ENCODE results near the gene CREG2. TPM values are rescaled to one million over a fixed set of nuclear protein-coding genes. Genes with fewer than 3 reads are reported as not detected.

Gene CREG2, protein sequence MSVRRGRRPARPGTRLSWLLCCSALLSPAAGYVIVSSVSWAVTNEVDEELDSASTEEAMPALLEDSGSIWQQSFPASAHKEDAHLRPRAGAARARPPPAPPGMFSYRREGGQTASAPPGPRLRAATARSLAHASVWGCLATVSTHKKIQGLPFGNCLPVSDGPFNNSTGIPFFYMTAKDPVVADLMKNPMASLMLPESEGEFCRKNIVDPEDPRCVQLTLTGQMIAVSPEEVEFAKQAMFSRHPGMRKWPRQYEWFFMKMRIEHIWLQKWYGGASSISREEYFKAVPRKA
- total RNA-seq = under 1 TPM in 1 of 5 donors, not detected in 4; 0.37 TPM
- under 1 TPM in 1 of 3 donors, not detected in 2; 0.05 TPM for polyA plus RNA-seq
- long read RNA-seq, donor 1 = 0 reads
- long read RNA-seq, donor 2, full-length matches to known transcripts = 2 of 2 reads
- long read RNA-seq, donor 2, partial matches to known transcripts = 0 of 2 reads
- long read RNA-seq, donor 2, other reads (novel, unspliced or antisense) = 0 of 2 reads
- long read RNA-seq, donor 3 = 0 reads
- long read RNA-seq, donor 4 = 0 reads
- long read RNA-seq, donor 5 = 0 reads
- long read RNA-seq, donor 6 = 0 reads
- long read RNA-seq, donor 7, partial matches to known transcripts = 0 of 1 reads
- long read RNA-seq, donor 7, other reads (novel, unspliced or antisense) = 0 of 1 reads
- long read RNA-seq, donor 8 = 0 reads
- long read RNA-seq, donor 9 = 0 reads
- long read RNA-seq, donor 10 = 0 reads

DNA sequence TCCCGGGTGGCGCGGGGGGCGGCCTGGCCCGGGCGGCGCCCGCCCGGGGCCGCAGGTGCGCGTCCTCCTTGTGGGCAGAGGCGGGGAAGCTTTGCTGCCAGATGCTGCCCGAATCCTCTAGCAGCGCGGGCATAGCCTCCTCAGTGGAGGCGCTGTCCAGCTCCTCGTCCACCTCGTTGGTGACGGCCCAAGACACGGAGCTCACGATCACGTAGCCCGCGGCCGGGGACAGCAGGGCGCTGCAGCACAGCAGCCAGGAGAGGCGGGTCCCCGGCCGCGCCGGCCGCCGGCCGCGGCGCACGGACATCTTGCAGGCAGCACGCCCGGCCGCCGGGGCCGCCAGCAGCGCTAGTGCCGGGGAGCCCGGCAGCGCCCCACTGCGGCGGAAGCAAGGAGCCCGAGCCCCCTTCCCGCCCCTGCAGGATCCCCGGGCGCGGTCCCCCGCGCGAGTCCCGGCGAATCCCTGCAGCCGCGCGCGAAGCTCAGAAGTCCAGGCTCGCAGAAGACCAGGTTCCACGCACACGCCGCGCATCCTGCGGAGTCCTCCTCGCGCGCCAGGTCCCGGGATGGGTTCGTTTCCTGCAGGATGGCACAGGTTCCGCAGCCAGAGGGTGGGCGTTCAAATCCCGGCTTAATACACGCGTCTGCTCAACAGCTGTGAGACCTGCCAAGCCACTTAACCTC lies at the start of gene CREG2:
CREG2 (minus strand) TSS at position 353 of the 684 bp plus-strand sequence; CDS start at position 307, 46 bp downstream.
- Histone ChIP-seq H3K36me3 (no peaks in the 10 kb centered on the region), H3K27ac (no peak within 1 kb of the TSS), H3K27me3 (peaks cover 0 to 73% (median 39%) of the 10 kb centered on the region in 3 donors), H3K9me3 (no peaks in the 10 kb centered on the region), H3K4me3 (peak within 1 kb of the TSS; percentile 45 to 63 (median 54)), H3K4me1 (peaks cover 10 to 23% (median 18%) of the 10 kb centered on the region in 4 donors)
- intact Hi-C loops (cut with DNase I; ENCODE audit: low total_unique reads) = no loop called here
- WGBS, 5 donors = 1% methylated on average over 19 to 79 of the region's 79 CpGs
- TF ChIP-seq POLR2A (IDR thresholded peaks at IDR 0.05) (no peak), EP300 (IDR thresholded peaks at IDR 0.05) (no peak), POLR2AphosphoS5 (IDR thresholded peaks at IDR 0.05) (no peak)
- TF ChIP-seq, protein P1, sequence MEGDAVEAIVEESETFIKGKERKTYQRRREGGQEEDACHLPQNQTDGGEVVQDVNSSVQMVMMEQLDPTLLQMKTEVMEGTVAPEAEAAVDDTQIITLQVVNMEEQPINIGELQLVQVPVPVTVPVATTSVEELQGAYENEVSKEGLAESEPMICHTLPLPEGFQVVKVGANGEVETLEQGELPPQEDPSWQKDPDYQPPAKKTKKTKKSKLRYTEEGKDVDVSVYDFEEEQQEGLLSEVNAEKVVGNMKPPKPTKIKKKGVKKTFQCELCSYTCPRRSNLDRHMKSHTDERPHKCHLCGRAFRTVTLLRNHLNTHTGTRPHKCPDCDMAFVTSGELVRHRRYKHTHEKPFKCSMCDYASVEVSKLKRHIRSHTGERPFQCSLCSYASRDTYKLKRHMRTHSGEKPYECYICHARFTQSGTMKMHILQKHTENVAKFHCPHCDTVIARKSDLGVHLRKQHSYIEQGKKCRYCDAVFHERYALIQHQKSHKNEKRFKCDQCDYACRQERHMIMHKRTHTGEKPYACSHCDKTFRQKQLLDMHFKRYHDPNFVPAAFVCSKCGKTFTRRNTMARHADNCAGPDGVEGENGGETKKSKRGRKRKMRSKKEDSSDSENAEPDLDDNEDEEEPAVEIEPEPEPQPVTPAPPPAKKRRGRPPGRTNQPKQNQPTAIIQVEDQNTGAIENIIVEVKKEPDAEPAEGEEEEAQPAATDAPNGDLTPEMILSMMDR (IDR thresholded peaks at IDR 0.05) = peak in 4 of 7 experiments; percentile 16 to 45 (median 28)
- DNase-seq = peak; percentile 75 to 90

DNA sequence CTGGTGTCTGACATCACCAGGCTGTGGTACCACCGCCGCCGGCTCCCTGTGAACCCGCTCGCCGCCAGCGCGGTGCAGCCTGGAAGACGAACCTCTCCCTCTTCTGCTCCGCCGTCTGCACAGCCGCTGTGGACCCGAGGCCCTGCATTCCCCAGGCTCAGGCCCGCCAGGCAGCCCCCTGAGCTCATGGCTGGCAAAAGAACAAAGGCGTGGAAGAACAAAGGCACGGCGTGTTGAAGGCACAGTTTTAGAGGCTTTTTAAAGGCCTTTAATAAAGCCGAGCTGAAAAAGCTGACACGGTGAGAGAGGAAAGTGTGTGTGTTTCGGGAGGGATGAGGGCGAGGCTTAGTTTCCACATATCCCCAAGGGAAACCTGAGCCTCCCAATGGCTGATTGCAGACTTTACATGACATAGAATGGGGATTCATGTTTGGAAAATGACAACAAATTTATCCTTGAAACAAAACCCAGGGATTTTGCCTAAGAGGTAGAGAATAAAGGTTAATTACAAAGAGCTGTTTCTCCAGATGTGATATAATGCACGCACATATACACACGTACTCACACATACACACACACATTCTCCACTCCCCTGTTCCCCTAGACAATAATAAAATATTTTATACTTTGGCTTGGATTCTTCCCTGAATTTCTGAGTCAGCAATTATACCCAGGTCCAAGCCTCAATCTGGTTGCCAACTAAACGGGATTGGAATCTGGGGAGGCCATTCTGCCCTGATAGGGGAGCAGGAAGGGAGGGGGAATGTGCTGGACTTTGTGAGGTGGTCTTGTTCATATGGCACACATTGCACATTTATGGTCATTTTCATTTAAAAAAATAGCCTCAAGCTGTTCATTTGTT lies 47.9 kb upstream of the CREG2 start:
- H3K27ac ChIP-seq = no peak overlapping the region
- WGBS, 5 donors = 48 to 54% (median 49%) methylated on average over 18 to 24 of the region's 24 CpGs
- H3K36me3 ChIP-seq = no peaks in the 10 kb centered on the region
- TF ChIP-seq, protein P1 (IDR thresholded peaks at IDR 0.05) = no peak
- TF ChIP-seq POLR2A (IDR thresholded peaks at IDR 0.05) = no peak
- no peak for TF ChIP-seq POLR2AphosphoS5 (IDR thresholded peaks at IDR 0.05)
- TF ChIP-seq EP300 (IDR thresholded peaks at IDR 0.05) = no peak
- H3K4me3 ChIP-seq = peak overlapping the region in 1 of 4 donors; percentile 7
- DNase-seq = peak in 1 of 2 donors; percentile 77
- peaks cover 0 to 9% (median 4%) of the 10 kb centered on the region in 4 donors for H3K4me1 ChIP-seq
- H3K9me3 ChIP-seq = no peaks in the 10 kb centered on the region
- intact Hi-C loops (cut with DNase I; ENCODE audit: low total_unique reads) = no loop called here
- no peaks in the 10 kb centered on the region for H3K27me3 ChIP-seq

DNA sequence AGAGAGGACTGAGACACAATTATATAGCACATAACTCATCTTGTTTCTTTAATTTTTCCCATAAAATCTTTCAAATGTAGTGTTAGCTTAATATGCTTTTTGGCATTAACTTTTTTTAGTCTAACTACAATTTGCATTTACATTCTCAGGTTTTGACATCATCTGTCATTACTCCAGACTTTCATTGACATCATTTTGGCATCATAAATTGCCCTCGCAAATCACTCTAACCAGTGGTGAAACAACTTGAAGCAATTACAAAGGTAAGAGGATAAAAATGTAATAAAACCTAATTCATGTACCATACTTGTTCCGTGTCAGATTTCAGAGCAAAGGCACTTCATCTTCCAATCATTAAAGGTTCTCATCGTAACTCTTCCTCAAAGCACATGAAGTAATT lies 46.2 kb upstream of the CREG2 start:
- Histone ChIP-seq H3K27me3 (no peaks in the 10 kb centered on the region), H3K9me3 (no peaks in the 10 kb centered on the region), H3K4me3 (no peak overlapping the region), H3K27ac (no peak overlapping the region), H3K4me1 (peaks cover 0 to 9% (median 0%) of the 10 kb centered on the region in 4 donors), H3K36me3 (no peaks in the 10 kb centered on the region)
- WGBS, 5 donors = 93 to 99% (median 95%) methylated on average over 3 of the region's 3 CpGs
- no peak for DNase-seq
- no peak for TF ChIP-seq POLR2A (IDR thresholded peaks at IDR 0.05)
- TF ChIP-seq POLR2AphosphoS5 (IDR thresholded peaks at IDR 0.05) = no peak
- TF ChIP-seq, protein P1 (IDR thresholded peaks at IDR 0.05) = no peak
- no peak for TF ChIP-seq EP300 (IDR thresholded peaks at IDR 0.05)
- intact Hi-C loops (cut with DNase I; ENCODE audit: low total_unique reads) = no loop called here
